H1 (cell line): ENCODE data around the gene CD96. TPM values are rescaled to one million over a fixed set of nuclear protein-coding genes. Genes with fewer than 3 reads are reported as not detected.

Source experiments
- CTCF ChIA-PET: fragments of 300-600 bp; sonication (Branson Sonifier 250); formaldehyde crosslinking; loops from one replicate; lab custom pipeline; 2021; ENCODE audit not compliant: partially characterized antibody; lab: Charles Lee
- POLR2A ChIA-PET: fragments of 300-600 bp; sonication (Branson Sonifier 250); formaldehyde crosslinking; loops from one replicate; lab custom pipeline; 2021; ENCODE audit warnings: inconsistent platforms; ENCODE audit not compliant: partially characterized antibody; lab: Charles Lee
- DNase-seq, 2 experiments: peaks; one replicate each; pipeline versions ENCODE4 v3.0.0 to v3.0.0-alpha.2; 2010 to 2022; ENCODE audit warnings: low spot score in 2 of 2, low read depth in 1 of 2, mixed read lengths in 1 of 2
- FAIRE-seq: peaks from 2 replicates; lab custom pipeline; 2011; peaks lifted over from hg19 to GRCh38; lab: Jason Lieb, UNC
- H2AFZ ChIP-seq: 2 replicates; pipeline ENCODE4 v1.8.1; 2012; ENCODE audit warnings: low read length, inconsistent platforms
- H2AK5ac ChIP-seq: 2 replicates; pipeline ENCODE4 v1.6.1; 2013; ENCODE audit warnings: low read depth, low read length
- H2BK120ac ChIP-seq: replicated peaks from 2 replicates; pipeline ENCODE3; 2013; ENCODE audit warnings: low read depth, low read length, inconsistent platforms
- H2BK12ac ChIP-seq: 2 replicates; pipeline ENCODE4 v1.6.1; 2013; ENCODE audit warnings: low read depth, low read length
- H2BK15ac ChIP-seq: 2 replicates; pipeline ENCODE4 v1.6.1; 2013; ENCODE audit warnings: low read length
- H2BK20ac ChIP-seq: 2 replicates; pipeline ENCODE4 v1.6.1; 2013; ENCODE audit warnings: low read length
- H2BK5ac ChIP-seq: 2 replicates; pipeline ENCODE4 v1.6.1; 2013; ENCODE audit warnings: low read depth, low read length
- H3K14ac ChIP-seq: 2 replicates; pipeline ENCODE4 v1.6.1; 2013; ENCODE audit warnings: inconsistent platforms; ENCODE audit not compliant: insufficient read length
- H3K18ac ChIP-seq: 2 replicates; pipeline ENCODE4 v1.6.1; 2013; ENCODE audit warnings: low read length; ENCODE audit errors: extremely low read depth
- H3K23ac ChIP-seq: 2 replicates; pipeline ENCODE4 v1.6.1; 2013; ENCODE audit warnings: inconsistent platforms; ENCODE audit not compliant: insufficient read length
- H3K23me2 ChIP-seq: 2 replicates; pipeline ENCODE4 v1.6.1; 2013; ENCODE audit warnings: low read depth, low read length
- H3K27ac ChIP-seq: 2 replicates; pipeline ENCODE4 v1.6.1; 2011; ENCODE audit warnings: low read depth, low read length, inconsistent platforms
- H3K27me3 ChIP-seq, 4 experiments: replicated peaks in 1 of 4; 1 replicate in 1 of 4; 2 replicates in 3 of 4; pipeline versions ENCODE4 v1.6.1 to v1.8.1; 2011 to 2013; ENCODE audit warnings: low read length in 3 of 4, mild to moderate bottlenecking in 3 of 4, inconsistent platforms in 2 of 4, mixed read lengths in 2 of 4, moderate library complexity in 1 of 4; ENCODE audit not compliant: control insufficient read depth in 3 of 4, insufficient read depth in 3 of 4; ENCODE audit errors: extremely low read depth in 1 of 4
- H3K36me3 ChIP-seq, 4 experiments: 2 replicates each; pipeline versions ENCODE4 v1.6.1 to v1.8.1; 2011 to 2013; ENCODE audit warnings: mild to moderate bottlenecking in 4 of 4, low read length in 3 of 4, moderate library complexity in 2 of 4, control low read depth in 1 of 4, inconsistent platforms in 1 of 4; ENCODE audit not compliant: insufficient read depth in 4 of 4, control insufficient read depth in 2 of 4
- H3K4ac ChIP-seq: replicated peaks from 2 replicates; pipeline ENCODE3; 2013; ENCODE audit warnings: low read length, low read depth, mixed read lengths, inconsistent platforms; ENCODE audit not compliant: insufficient read length
- H3K4me1 ChIP-seq, 4 experiments: replicated peaks in 1 of 4; 1 replicate in 1 of 4; 2 replicates in 3 of 4; pipeline versions ENCODE4 v1.6.1 to v1.8.1; 2011 to 2013; ENCODE audit warnings: low read length in 3 of 4, inconsistent platforms in 2 of 4, mixed read lengths in 1 of 4; ENCODE audit not compliant: insufficient read depth in 4 of 4, control insufficient read depth in 3 of 4
- H3K4me2 ChIP-seq, 2 experiments: 2 replicates each; pipeline versions ENCODE4 v1.6.1 to v1.8.1; 2011 to 2013; ENCODE audit warnings: low read depth in 2 of 2, low read length in 2 of 2, control low read depth in 1 of 2, inconsistent platforms in 1 of 2, mild to moderate bottlenecking in 1 of 2; ENCODE audit not compliant: insufficient read depth in 1 of 2
- H3K4me3 ChIP-seq, 4 experiments: fragments of 200-600, 300-600 bp in 1 of 4; sonication (generic), shearing (Covaris generic), sonication (Bioruptor Twin) in 1 of 4; 2 replicates each; pipeline versions ENCODE4 v1.5.1 to v1.8.1; 2011 to 2016; ENCODE audit warnings: low read length in 4 of 4, low read depth in 3 of 4, control low read depth in 2 of 4, inconsistent platforms in 2 of 4, mild to moderate bottlenecking in 2 of 4, mixed read lengths in 1 of 4, moderate library complexity in 1 of 4; ENCODE audit not compliant: insufficient read depth in 2 of 4; ENCODE audit errors: extremely low read depth in 1 of 4
- H3K56ac ChIP-seq: replicated peaks from 2 replicates; pipeline ENCODE3; 2013; ENCODE audit warnings: low read depth, mild to moderate bottlenecking, mixed read lengths, low read length, inconsistent platforms; ENCODE audit not compliant: insufficient read length
- H3K79me1 ChIP-seq: 2 replicates; pipeline ENCODE4 v1.6.1; 2013; ENCODE audit warnings: low read depth, low read length, control low read depth
- H3K79me2 ChIP-seq, 2 experiments: 2 replicates each; pipeline versions ENCODE4 v1.6.1 to v1.8.1; 2012 to 2013; ENCODE audit warnings: low read length in 2 of 2, mild to moderate bottlenecking in 2 of 2, inconsistent platforms in 1 of 2; ENCODE audit not compliant: insufficient read depth in 2 of 2, control insufficient read depth in 1 of 2
- H3K9ac ChIP-seq, 4 experiments: replicated peaks in 1 of 4; 1 replicate in 1 of 4; 2 replicates in 3 of 4; pipeline versions ENCODE4 v1.6.1 to v1.8.1; 2011 to 2013; ENCODE audit warnings: low read depth in 3 of 4, low read length in 3 of 4, control low read depth in 2 of 4, mild to moderate bottlenecking in 2 of 4, moderate library complexity in 2 of 4, inconsistent platforms in 1 of 4; ENCODE audit errors: extremely low read depth in 1 of 4
- H3K9me3 ChIP-seq, 2 experiments: 2 replicates each; pipeline versions ENCODE4 v1.6.1 to v1.8.1; 2012 to 2013; ENCODE audit warnings: mild to moderate bottlenecking in 2 of 2, moderate library complexity in 2 of 2, control low read depth in 1 of 2, inconsistent platforms in 1 of 2, low read depth in 1 of 2, low read length in 1 of 2, mixed read lengths in 1 of 2; ENCODE audit not compliant: insufficient read depth in 2 of 2
- H4K20me1 ChIP-seq, 2 experiments: replicated peaks in 1 of 2; 2 replicates each; pipeline versions ENCODE3 to v1.8.1; 2011 to 2013; ENCODE audit warnings: inconsistent platforms in 2 of 2, low read length in 2 of 2, mild to moderate bottlenecking in 1 of 2; ENCODE audit not compliant: insufficient read depth in 2 of 2, control insufficient read depth in 1 of 2
- H4K5ac ChIP-seq: 2 replicates; pipeline ENCODE4 v1.6.1; 2013; ENCODE audit warnings: low read length, low read depth, mixed read lengths, inconsistent platforms; ENCODE audit not compliant: insufficient read length
- H4K8ac ChIP-seq: 2 replicates; pipeline ENCODE4 v1.8.0; 2013; ENCODE audit warnings: mild to moderate bottlenecking, moderate library complexity, low read length, inconsistent platforms; ENCODE audit not compliant: insufficient read depth; ENCODE audit errors: extremely low read depth
- H4K91ac ChIP-seq: replicated peaks from 2 replicates; pipeline ENCODE3; 2013; ENCODE audit warnings: low read length, mixed read lengths, inconsistent platforms; ENCODE audit not compliant: insufficient read length
- EGR1 ChIP-seq: IDR thresholded peaks from 2 replicates; pipeline ENCODE4 v1.6.1; 2011; ENCODE audit warnings: low read depth, low read length, borderline replicate concordance
- EP300 ChIP-seq, 2 experiments: IDR thresholded peaks; 1 replicate in 1 of 2; 2 replicates in 1 of 2; pipeline ENCODE4 v1.6.1; 2011 to 2012; ENCODE audit warnings: low read depth in 2 of 2, low read length in 2 of 2, mild to moderate bottlenecking in 2 of 2, borderline replicate concordance in 1 of 2, inconsistent platforms in 1 of 2, moderate library complexity in 1 of 2
- GABPA ChIP-seq: IDR thresholded peaks from 2 replicates; pipeline ENCODE4 v1.6.1; 2011; ENCODE audit warnings: mild to moderate bottlenecking, low read length, moderate library complexity, borderline replicate concordance; ENCODE audit not compliant: insufficient read depth
- GTF2F1 ChIP-seq: IDR thresholded peaks from 2 replicates; pipeline ENCODE4 v1.6.1; 2012; ENCODE audit warnings: low read depth, low read length, improper control_type of control experiment, borderline replicate concordance
- HDAC2 ChIP-seq, 2 experiments: fragments of 300-600 bp in 1 of 2; sonication (generic) in 1 of 2; IDR thresholded peaks; 2 replicates each; pipeline ENCODE4 v1.6.1; 2011 to 2012; ENCODE audit warnings: low read depth in 2 of 2, low read length in 2 of 2, mild to moderate bottlenecking in 2 of 2, moderate library complexity in 2 of 2, borderline replicate concordance in 1 of 2, inconsistent platforms in 1 of 2
- KDM1A ChIP-seq: fragments of 200-600, 300-600 bp; sonication (generic); IDR thresholded peaks from 2 replicates; pipeline ENCODE4 v1.7.1; 2016; ENCODE audit warnings: mild to moderate bottlenecking, low read length, borderline replicate concordance
- RBBP5 ChIP-seq: IDR thresholded peaks from 2 replicates; pipeline ENCODE4 v1.7.1; 2012; ENCODE audit warnings: low read depth, mild to moderate bottlenecking, inconsistent platforms, low read length, moderate library complexity, borderline replicate concordance
- RNF2 ChIP-seq: fragments of 200-900, 300-1000 bp; sonication (generic); IDR thresholded peaks from 2 replicates; pipeline ENCODE4 v1.7.1; 2016; ENCODE audit warnings: borderline replicate concordance, low read depth, mild to moderate bottlenecking, antibody characterized with exemption, low read length; ENCODE audit not compliant: poor library complexity, severe bottlenecking; ENCODE audit errors: missing control alignments
- TBP ChIP-seq: IDR thresholded peaks from 2 replicates; pipeline ENCODE4 v1.6.1; 2011; ENCODE audit warnings: low read depth, low read length, improper control_type of control experiment
- YY1 ChIP-seq: IDR thresholded peaks from 2 replicates; pipeline ENCODE4 v1.6.1; 2011; ENCODE audit warnings: low read depth, mild to moderate bottlenecking, low read length
- ZNF274 ChIP-seq: IDR thresholded peaks from 2 replicates; pipeline ENCODE4 v1.7.0; 2012; ENCODE audit warnings: low read length, borderline replicate concordance; ENCODE audit errors: extremely low read depth
- WGBS, 2 experiments: shearing (Covaris generic) in 1 of 2; methylation state at CpG; one replicate each; pipeline versions ENCODE4 v1.1.6 to v1.1.7; 2013 to 2015; ENCODE audit warnings: low lambda C conversion rate in 2 of 2, mixed read lengths in 2 of 2, inconsistent platforms in 1 of 2, low coverage in 1 of 2, missing lambda C conversion rate in 1 of 2; ENCODE audit not compliant: insufficient replicate concordance in 2 of 2, insufficient coverage in 1 of 2, insufficient read length in 1 of 2; ENCODE audit errors: extremely low coverage in 1 of 2, missing lambda C conversion rate in 1 of 2; 5-methylcytosine and 5-hydroxymethylcytosine counted together
- polyA plus RNA-seq, 7 experiments: library from polyadenylated mRNA; depleted of rRNA in 3 of 7; stranded (reverse) in 5 of 7; unstranded in 2 of 7; fragments of >200 nt in 5 of 7; fragments of 200-250 nt in 2 of 7; gene quantifications; 1 replicate in 5 of 7; 2 replicates in 1 of 7; 4 replicates in 1 of 7; pipeline versions ENCODE4 v1.2.1 to v1.2.3, GENCODE V29; 2011 to 2013; ENCODE audit warnings: missing spikeins in 2 of 7, mixed read lengths in 2 of 7
- total RNA-seq: library from RNA; stranded (reverse); fragmentation: NEBNext Ultra II Directional; extraction: Animal tissue kit (Norgen Biotek cat#: 25700); gene quantifications from 2 replicates; pipeline ENCODE4 v1.2.1, GENCODE V29; 2021
- TF ChIP-seq, protein P1 (sequence below): IDR thresholded peaks from 2 replicates; pipeline ENCODE4 v1.6.1; 2011; ENCODE audit warnings: low read depth, mild to moderate bottlenecking, low read length; ENCODE audit not compliant: insufficient read depth

Gene CD96
- total and polyA plus RNA-seq, 2 of the 8 experiments (the other 6 are each of a cell fraction or from before 2014, with no cell fraction given) = not detected

- no peak overlapping the region for H3K4me2 ChIP-seq
- no peaks in the 10 kb centered on the region for H3K27me3 ChIP-seq
- H3K4ac ChIP-seq = no peak overlapping the region
- H3K4me3 ChIP-seq = no peak overlapping the region
- no peaks in the 10 kb centered on the region for H3K79me1 ChIP-seq
- no peaks in the 10 kb centered on the region for H3K36me3 ChIP-seq
- no peak overlapping the region for H3K56ac ChIP-seq
- H4K8ac ChIP-seq = no peak overlapping the region
- no peak overlapping the region for H2BK120ac ChIP-seq
- no peaks in the 10 kb centered on the region for H4K20me1 ChIP-seq
- 0 out of 2 replicates have a peak overlapping the region, but pooled peaks have one; percentile 6 for H2AFZ ChIP-seq
- DNase-seq (no peak), FAIRE-seq (no peak)
- no peaks in the 10 kb centered on the region for H3K9me3 ChIP-seq
- H2AK5ac ChIP-seq = no peak overlapping the region
- no peak overlapping the region for H2BK20ac ChIP-seq
- H3K4me1 ChIP-seq = peaks cover 0 to 9% (median 3%) of the 10 kb centered on the region in 4 experiments; a peak in 2 of 7 replicates
- no peak overlapping the region for H3K9ac ChIP-seq
- no peak overlapping the region for H3K18ac ChIP-seq
- no peak overlapping the region for H4K5ac ChIP-seq
- no peak overlapping the region for H2BK12ac ChIP-seq
- H3K23ac ChIP-seq = no peak overlapping the region
- POLR2A ChIA-PET = no interaction called here
- CTCF ChIA-PET = interaction anchor here (0.6 to 1.6 kb wide), 5 partner anchors 13 to 458 kb away, joined by 3 to 7 read pairs (median 3); no protein-coding TSS in a partner anchor
- no peaks in the 10 kb centered on the region for H3K23me2 ChIP-seq
- H3K27ac ChIP-seq = no peak overlapping the region
- WGBS, 2 experiments = 89% methylated on average over 2 of the region's 2 CpGs; no CpG with 5 or more reads in 1 of the 2 experiments
- no peak overlapping the region for H3K14ac ChIP-seq
- no peak overlapping the region for H2BK5ac ChIP-seq
- H2BK15ac ChIP-seq = no peak overlapping the region; the same call in 1 of the 2 replicates
- H3K79me2 ChIP-seq = no peaks in the 10 kb centered on the region
- H4K91ac ChIP-seq = no peak overlapping the region
- TF ChIP-seq RBBP5 (no peak), KDM1A (no peak), GTF2F1 (no peak), HDAC2 (IDR thresholded peaks at IDR 0.05; ENCODE audit: borderline replicate concordance in 1 of 2, low read depth in 2 of 2, low read length in 2 of 2) (no peak), GABPA (no peak), ZNF274 (no peak), RNF2 (no peak), EP300 (IDR thresholded peaks at IDR 0.05; ENCODE audit: borderline replicate concordance in 1 of 2, low read depth in 2 of 2, low read length in 2 of 2) (no peak), EGR1 (no peak), TBP (no peak), YY1 (no peak)
- TF ChIP-seq, protein P1, sequence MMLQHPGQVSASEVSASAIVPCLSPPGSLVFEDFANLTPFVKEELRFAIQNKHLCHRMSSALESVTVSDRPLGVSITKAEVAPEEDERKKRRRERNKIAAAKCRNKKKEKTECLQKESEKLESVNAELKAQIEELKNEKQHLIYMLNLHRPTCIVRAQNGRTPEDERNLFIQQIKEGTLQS = no peak
Measured at GRCh38 chr3:111653766-111654165, 111.8 kb downstream of the CD96 start.
